Fibroblast of skin of right biceps (primary cell): ENCODE data around the gene SSUH2.
A peak's percentile ranks its signal among the peaks of the same experiment; 100 is the strongest.
"Not testable (repeated sequence)": the region's sequence is repeated elsewhere in the genome, so short reads cannot be mapped to it uniquely, and the experiment has no call there.

Experiments used
- DNase-seq: peaks from one replicate; pipeline ENCODE4 v3.0.0-alpha.2; 2013

SSUH2 gene

GRCh38 chr3:8608041-8608790, 36.4 kb downstream of the SSUH2 start:
- no peak for DNase-seq

GRCh38 chr3:8607234-8608040, 37.2 kb downstream of the SSUH2 start:
- DNase-seq: peak; percentile 76

GRCh38 chr3:8606701-8607231, 37.8 kb downstream of the SSUH2 start:
- DNase-seq: peak; percentile 49

GRCh38 chr3:8604988-8605387, 39.6 kb downstream of the SSUH2 start:
- DNase-seq: no peak

DNA sequence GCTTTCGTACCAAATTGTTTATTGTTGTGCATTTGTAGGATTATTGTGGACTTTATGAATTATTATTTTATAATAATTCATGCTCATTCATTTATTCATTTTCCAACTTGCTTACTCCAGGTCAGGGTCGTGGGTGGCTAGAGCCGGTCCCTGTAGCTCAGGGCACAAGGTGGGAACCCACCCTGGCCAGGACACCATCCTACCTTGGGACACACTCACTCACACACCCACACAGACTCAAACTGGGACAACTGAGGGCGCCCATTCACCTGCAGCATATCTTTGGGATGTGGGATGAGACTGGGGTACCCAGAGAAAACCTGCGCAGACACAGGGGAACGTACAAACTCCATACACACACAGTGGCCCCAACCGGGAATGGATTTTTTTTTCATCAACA, 40.6 kb downstream of the SSUH2 start:
- DNase-seq: no peak

DNA sequence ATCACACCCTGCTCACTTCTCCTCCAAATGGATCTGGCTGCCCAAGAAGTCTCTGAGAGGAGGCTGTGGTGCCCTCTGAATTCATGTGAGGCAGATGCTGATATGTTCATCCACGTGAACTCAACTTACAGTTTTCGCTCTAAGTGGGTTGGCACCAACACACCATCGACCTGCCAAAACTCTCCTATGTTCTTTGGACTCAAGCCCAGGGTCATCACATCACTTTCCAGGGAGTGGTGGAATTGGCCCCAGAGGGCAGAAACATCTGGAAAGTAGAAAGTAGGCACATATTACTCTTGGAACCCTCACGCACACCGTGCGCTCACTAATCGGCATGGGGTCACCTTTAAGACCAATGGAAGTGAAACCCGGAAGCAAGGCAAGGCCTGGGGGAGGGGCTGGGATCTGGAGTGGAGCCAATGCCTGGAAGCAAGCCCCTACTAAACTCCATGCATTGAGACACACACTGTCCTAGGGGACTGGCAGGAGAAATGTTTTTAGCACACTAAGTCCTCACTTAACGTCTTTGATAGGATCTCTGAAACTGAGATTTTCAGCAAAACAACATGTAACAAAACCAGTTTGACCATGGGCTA, 41.4 kb downstream of the SSUH2 start:
- DNase-seq: no peak

- DNase-seq: no peak
Observed at GRCh38 chr3:8600457-8600856, 44.1 kb downstream of the SSUH2 start.

DNA sequence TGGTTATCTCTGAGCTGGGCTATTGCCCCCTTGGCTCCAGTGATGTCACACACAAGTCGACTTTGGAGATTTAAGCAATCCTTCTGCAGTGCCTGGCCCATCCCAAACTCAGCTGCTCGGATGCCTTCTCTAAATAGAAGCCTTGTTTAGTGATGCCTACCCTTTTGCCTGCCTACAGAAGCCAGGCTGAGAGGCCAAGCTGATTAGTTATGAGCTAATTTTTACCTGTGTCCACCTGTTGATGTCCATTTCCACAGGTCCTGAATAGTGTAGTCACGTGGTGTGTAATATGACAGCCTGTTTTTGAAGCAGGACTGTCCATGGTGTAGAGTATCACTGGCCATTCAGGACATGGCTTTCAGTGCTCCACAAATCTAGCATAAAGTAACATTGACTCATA, 45.5 kb downstream of the SSUH2 start:
- no peak for DNase-seq

DNA sequence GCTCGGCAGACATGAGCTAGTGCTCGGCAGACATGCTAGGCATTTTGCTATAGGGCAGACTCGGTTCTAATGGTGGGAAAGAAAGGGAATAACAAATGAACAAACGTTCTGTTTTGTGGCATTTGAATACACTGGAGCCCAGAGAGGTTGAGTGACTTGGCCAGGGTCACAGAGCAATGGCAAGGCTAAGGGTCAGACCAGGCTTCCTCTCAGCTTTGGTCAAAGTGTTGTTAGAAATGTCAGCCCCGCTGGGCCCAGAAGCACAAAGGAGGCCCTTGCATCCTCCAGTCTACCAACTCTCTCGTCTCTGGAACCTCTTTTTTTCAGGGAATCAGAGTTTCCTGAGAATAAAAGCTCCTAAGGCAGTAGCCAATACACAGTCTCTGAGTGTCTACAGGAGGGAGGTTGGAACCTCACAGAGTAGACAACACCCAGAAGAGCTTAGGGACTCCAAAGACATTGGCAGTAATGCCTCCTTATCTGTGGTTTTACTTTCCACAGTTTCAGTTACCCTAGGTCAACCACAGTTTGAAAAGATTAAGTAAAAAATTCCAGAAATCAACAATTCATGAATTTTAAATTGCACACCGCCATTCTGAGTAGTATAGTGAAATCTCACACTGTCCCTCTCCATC, 47.3 kb downstream of the SSUH2 start:
- no peak for DNase-seq

GRCh38 chr3:8596321-8597218, 48.0 kb downstream of the SSUH2 start:
- DNase-seq: no peak

DNA sequence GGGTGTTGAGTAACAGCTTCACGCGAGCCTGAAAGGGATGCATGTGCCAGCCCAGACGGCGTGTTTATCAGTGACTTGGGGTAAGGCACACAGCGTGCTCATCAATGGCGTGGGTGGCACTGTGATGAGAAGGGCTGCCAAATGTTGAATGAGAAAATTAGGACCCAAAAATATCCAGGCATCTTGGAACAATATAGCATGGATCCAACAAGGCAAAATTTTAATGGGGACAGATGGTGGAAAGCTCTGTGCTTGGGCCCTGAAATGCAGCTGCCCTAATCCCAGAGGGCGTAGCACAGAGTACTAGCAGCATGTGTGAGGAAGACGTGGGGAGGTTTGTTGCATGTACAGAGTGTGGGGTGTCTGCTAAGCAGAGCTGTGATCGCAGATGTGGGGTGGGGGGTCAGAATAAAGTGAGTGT, 48.9 kb downstream of the SSUH2 start:
- DNase-seq: no peak

GRCh38 chr3:8595252-8595651, 49.3 kb downstream of the SSUH2 start:
- no peak for DNase-seq

- no peak for DNase-seq
Observed at GRCh38 chr3:8593021-8593827, 51.4 kb downstream of the SSUH2 start.

DNA sequence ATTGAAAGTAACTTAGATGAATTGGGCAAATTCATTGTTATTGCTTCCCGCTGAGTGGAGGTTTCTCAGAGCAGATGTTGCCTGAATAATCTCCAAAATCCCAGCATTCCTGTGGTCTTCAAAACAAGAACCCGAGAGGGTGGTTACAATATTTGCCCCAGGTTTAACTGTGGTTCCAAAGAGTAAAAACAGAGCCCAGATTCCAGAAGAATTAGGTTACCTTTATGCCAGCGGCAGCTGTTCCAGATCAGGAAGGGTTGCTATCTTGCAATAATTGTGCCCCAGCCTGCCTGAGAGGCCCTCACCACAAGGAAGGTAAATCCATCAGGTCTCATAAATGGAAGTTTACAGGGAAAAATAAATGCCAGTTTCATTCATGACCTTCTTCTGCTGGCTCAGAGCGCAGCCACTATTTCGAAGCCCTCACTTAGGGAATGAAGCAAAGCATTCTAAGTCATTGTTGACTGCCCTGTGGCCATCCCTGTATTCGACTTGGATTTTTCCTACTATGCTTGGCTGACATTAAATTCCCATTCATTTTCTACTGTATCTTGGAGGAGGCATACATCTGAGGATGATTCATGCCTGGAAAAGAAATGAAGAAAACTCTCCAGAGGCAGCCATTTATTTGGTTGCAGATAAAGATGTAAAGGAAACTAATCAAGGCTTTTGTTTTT, 54.6 kb downstream of the SSUH2 start:
- DNase-seq: peak; percentile 52

GRCh38 chr3:8584661-8585060, 59.9 kb downstream of the SSUH2 start:
- no peak for DNase-seq

DNA sequence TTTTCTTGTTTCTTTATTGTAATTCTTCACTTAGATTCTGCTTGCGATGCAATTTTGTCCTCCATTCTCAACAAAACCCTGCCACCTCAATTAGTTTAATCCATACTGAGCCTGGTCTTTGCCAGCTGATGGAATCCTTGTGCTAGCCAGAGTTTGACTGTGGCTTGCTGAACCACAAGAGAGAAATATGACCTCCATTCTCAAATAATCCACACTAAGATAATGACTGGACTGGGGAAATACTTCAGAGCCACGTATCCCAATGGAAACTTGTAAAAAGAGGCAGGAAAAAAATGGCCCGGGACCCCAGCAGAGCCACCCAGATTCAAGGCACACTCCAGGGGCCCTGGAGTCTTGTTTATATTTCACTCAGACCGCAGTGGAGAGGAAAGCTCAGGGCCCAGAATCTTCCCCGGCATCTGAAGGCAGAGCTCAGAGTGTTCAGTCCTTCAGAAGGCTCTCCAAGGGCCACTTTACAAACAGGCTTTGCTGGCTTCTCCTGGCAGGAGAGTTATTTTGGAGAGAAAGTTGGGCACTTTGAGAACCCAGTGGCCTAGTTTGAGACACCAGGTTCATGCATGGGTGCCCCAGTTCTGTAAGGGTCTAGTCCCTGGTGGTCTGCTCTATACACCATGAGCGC, 62.7 kb downstream of the SSUH2 start:
- DNase-seq: no peak

DNA sequence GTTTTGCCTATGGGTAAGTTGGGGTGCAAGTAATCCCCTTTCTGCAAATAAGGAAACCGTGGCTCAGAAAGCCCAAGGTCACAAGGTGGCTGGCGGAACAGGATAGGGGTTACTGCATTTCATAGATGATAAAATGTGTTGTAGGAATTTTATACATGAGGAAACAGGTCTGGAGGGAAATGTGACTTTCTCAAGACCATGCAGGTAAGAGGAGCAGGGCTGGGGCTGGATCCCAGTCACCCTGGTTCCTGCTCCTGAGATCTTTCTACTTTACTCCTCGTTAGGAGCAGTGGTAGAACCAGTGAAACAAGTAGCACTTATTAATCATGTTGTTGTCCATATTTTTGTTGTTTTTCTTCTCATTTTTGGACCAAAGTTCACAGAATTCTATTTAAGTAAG, 63.2 kb downstream of the SSUH2 start:
- no peak for DNase-seq

- not testable (repeated sequence) for DNase-seq
Observed at GRCh38 chr3:8580434-8580833, 64.2 kb downstream of the SSUH2 start.

DNA sequence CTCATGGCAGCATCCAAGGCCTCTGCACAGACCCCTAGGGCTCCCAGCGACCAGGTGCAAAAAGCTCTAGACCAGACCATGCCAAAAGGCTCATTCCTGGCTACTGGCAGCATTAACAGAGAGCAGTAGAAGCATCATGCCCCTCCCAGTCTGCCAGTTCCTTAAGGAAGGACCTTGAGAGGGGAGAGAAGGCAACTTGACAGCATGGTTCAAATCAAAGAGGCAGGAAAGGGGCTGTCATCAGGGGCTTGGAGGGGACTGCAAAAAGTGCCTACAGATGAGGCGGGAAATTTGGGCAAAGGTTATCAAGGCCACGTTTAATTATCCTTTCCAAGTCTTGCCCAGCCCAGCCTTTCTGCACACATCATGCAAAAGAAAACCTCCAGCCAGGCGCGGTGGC, 64.7 kb downstream of the SSUH2 start:
- no peak for DNase-seq

DNA sequence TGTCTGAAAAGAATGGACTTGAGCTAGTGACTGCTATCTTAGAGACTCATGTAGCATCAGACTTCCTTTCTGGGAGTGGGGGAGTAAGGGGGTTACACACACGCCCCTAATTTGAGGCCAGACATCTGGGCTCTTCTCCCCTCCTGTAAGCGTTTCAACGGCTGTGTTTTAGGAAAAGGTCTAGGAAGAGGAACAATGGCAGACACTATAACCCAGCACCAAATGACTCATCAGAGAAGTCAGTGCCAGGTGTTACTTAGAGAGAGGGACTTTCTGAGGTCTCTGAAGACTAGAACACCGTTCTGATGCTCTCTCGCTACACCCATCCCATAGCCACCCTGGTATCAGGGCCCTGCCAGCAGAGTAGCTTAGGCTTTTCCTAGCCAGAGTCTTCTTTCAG, 65.5 kb downstream of the SSUH2 start:
- DNase-seq: no peak
